SJCRH30 (cell line): ENCODE measurements around the gene BLTP1. TPM values are rescaled to one million over a fixed set of nuclear protein-coding genes. Genes with fewer than 3 reads are reported as not detected.

Source experiments
- DNase-seq, 2 experiments: peaks; one replicate each; pipeline ENCODE4 v3.0.0-alpha.2; 2015 to 2020
- H3K27ac ChIP-seq: fragments of 250-450 bp; sonication (Bioruptor Pico); 2 replicates; pipeline ENCODE4 v1.5.1; 2020; ENCODE audit warnings: mild to moderate bottlenecking, moderate library complexity
- H3K27me3 ChIP-seq: fragments of 250-450 bp; sonication (Bioruptor Pico); 2 replicates; pipeline ENCODE4 v1.5.1; 2020; ENCODE audit warnings: mild to moderate bottlenecking, moderate library complexity
- H3K36me3 ChIP-seq: fragments of 250-450 bp; sonication (Bioruptor Pico); 2 replicates; pipeline ENCODE4 v1.5.1; 2020; ENCODE audit warnings: mild to moderate bottlenecking, moderate library complexity
- H3K4me1 ChIP-seq: fragments of 250-450 bp; sonication (Bioruptor Pico); 2 replicates; pipeline ENCODE4 v1.5.1; 2020; ENCODE audit warnings: mild to moderate bottlenecking, moderate library complexity
- H3K4me3 ChIP-seq: fragments of 250-450 bp; sonication (Bioruptor Pico); 2 replicates; pipeline ENCODE4 v1.5.1; 2020; ENCODE audit warnings: mild to moderate bottlenecking, moderate library complexity
- H3K9me3 ChIP-seq: fragments of 250-450 bp; sonication (Bioruptor Pico); replicated peaks from 2 replicates; pipeline ENCODE4 v1.5.1; 2020; ENCODE audit warnings: mild to moderate bottlenecking, moderate library complexity
- total RNA-seq: library from RNA; depleted of rRNA; stranded (reverse); fragments of >200 nt; shearing (Covaris generic); gene quantifications from 2 replicates; pipeline ENCODE4 v1.2.3, GENCODE V29; 2014

The BLTP1 gene
- total RNA-seq, 1 experiment from 2014 or later = 46.9 TPM

DNA sequence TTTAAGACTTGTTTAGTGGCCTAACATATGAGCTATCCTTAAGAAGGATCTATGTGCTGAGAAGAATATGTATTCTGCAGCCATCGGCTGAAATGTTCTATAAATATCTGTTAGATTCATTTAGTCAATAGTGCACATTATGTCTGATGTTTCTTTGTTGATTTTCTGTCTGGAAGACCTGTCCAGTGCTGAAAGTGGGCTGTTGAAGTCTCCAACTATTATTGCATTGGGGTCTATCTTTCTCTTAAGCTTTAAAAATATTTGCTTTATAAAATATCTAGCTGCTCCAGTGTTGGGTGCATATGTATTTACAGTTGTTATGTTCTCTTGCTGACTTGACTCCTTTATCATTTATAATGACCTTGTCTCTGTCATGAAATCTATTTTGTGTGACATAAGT is 9.4 kb upstream of the BLTP1 start:
- Histone ChIP-seq H3K4me3 (no peak overlapping the region), H3K27ac (no peak overlapping the region), H3K36me3 (no peaks in the 10 kb centered on the region), H3K4me1 (no peaks in the 10 kb centered on the region), H3K9me3 (no peaks in the 10 kb centered on the region), H3K27me3 (no peaks in the 10 kb centered on the region)
- DNase-seq = no peak

DNA sequence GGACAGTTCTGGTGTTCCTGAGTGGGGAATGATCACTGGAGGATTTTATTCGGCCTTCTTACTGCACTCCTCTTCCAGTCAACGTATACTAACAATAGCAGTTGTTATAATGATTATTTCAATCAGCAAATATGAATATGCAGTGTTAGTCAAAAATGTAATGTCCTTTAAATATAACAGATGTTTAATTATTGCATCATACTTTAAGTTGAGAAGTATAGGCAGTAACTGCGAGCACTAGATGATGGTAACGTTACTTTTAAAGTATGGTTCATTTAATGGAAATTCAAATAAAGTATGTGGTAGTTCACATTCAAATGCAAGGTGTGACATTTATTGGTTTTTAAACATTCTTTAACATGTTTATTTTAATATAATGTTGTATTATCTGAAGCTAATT is 5.5 kb upstream of the BLTP1 start:
- Histone ChIP-seq H3K36me3 (no peaks in the 10 kb centered on the region), H3K9me3 (no peaks in the 10 kb centered on the region), H3K27ac (no peak overlapping the region), H3K4me3 (no peak overlapping the region), H3K4me1 (no peaks in the 10 kb centered on the region), H3K27me3 (no peaks in the 10 kb centered on the region)
- DNase-seq = no peak

DNA sequence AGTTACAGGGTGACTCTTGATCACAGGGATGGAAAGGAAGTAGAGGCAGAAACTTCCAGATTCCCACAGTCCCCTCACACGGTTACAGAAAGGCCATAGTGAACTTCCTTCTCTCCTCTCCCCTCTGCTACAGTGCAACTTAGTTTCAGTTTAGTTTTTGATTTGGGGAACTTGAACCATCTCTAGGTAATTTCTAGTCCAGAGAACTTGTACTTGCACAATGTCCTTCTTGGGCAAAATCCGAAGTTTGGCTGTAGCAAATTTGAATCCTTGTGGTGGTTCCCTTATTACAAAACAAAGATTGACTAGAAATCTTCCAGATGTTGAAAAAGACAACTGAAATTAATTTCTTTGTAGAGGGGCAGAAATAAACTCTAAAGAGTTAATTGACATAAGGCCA is 1.2 kb upstream of the BLTP1 start:
- Histone ChIP-seq H3K27ac (no peak overlapping the region), H3K27me3 (no peaks in the 10 kb centered on the region), H3K36me3 (0 out of 2 replicates have a peak, but pooled peaks cover 1% of the 10 kb centered on the region), H3K4me3 (peak overlapping the region; percentile 94; the same call in 1 of the 2 replicates), H3K9me3 (no peaks in the 10 kb centered on the region), H3K4me1 (no peaks in the 10 kb centered on the region)
- DNase-seq = no peak

DNA sequence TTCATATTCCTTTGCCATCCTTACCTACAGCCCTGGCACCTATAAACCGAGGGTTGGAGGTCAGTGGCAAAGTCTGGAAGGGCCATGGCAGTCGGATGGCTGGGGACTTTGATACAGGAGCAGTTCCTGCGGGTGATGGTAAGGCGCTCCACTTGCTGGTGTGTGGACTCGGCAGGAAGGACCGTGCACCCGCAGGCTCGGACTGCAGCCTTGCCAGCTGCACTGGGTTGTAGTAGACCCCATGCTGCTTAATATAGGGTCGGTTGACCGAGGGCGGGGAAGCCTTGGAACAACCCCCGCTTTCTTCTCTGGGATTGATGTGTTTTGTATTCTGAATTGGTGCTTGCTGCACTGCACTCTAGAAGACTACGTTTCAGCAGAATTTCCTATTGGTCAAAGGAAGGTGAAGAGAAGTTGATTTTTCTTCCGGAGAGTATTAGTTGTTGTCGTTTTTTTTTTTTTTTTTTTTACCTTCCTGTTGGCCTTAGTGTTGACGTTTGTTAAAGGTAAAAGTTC is 638 bp downstream of the BLTP1 start:
- Histone ChIP-seq H3K4me1 (no peaks in the 10 kb centered on the region), H3K36me3 (0 out of 2 replicates have a peak, but pooled peaks cover 4% of the 10 kb centered on the region), H3K27ac (peak overlapping the region; percentile 26; the same call in 1 of the 2 replicates), H3K4me3 (peak overlapping the region; percentile 94), H3K27me3 (no peaks in the 10 kb centered on the region), H3K9me3 (no peaks in the 10 kb centered on the region)
- DNase-seq = peak; percentile 64 to 70

DNA sequence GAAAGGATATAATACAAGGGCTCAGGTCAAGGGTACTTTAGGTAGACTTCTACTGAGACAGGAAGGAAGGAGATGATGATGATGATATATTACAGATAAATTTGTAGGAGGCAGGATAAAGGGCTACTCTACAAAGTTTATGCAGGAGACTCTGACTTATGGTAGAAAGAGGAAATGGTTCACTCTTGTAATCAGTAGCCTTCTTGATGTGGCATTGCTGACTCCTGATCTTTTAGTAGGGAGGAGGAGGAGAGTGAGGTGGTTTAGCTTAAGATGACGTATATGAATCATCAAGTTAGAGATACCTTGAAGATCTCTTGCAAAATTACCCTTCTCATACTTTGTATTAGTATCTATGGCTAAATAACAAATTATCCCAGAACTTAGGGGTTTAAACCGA is 4.7 kb downstream of the BLTP1 start:
- Histone ChIP-seq H3K9me3 (no peaks in the 10 kb centered on the region), H3K27ac (no peak overlapping the region), H3K27me3 (no peaks in the 10 kb centered on the region), H3K4me1 (no peaks in the 10 kb centered on the region), H3K36me3 (peaks cover 4% of the 10 kb centered on the region; the same call in 1 of the 2 replicates), H3K4me3 (no peak overlapping the region)
- DNase-seq = no peak

DNA sequence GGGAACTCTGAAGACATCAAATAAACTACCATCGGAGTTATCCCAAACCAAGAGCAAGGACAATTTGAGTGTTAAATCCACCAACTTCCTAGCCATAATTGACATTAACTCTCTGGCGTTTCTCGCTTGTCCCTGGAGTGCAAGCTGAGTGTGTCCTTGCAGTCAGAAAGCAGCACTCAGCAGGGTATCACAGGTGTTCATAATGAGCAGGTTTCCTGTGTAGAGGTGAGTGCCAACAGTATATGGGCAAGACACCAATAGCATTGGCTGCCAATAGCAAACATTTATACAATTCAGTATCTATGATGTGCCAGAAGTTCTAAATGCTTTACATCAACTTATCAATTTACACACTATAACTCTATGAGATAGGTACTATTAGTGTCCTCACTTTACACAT is 11.2 kb downstream of the BLTP1 start:
- H3K27ac ChIP-seq = no peak overlapping the region
- no peaks in the 10 kb centered on the region; the same call in 1 of the 2 replicates for H3K36me3 ChIP-seq
- no peaks in the 10 kb centered on the region for H3K4me1 ChIP-seq
- no peaks in the 10 kb centered on the region for H3K27me3 ChIP-seq
- no peak for DNase-seq
- no peak overlapping the region for H3K4me3 ChIP-seq
- H3K9me3 ChIP-seq = no peaks in the 10 kb centered on the region

DNA sequence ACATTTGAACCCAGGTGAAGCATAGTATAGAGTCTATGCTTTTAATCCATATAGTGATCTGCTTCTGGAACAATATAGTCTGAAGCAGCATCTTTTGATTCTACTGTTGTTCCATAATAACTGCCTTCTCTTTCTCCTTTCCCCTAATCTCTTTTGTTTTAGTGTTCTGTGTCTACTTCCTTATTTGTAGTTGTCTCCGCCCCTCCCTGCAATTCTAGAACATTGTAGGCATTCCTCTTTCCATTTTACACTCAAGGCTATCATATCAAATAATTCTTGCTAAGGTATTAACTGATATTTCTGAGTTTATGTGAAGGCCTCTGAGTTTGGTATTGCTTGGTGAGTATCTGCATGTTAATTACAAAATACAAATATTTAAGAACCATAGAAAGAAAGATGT is 11.6 kb downstream of the BLTP1 start:
- no peak for DNase-seq
- Histone ChIP-seq H3K9me3 (no peaks in the 10 kb centered on the region), H3K27me3 (no peaks in the 10 kb centered on the region), H3K27ac (no peak overlapping the region), H3K4me3 (no peak overlapping the region), H3K36me3 (no peaks in the 10 kb centered on the region; the same call in 1 of the 2 replicates), H3K4me1 (no peaks in the 10 kb centered on the region)

DNA sequence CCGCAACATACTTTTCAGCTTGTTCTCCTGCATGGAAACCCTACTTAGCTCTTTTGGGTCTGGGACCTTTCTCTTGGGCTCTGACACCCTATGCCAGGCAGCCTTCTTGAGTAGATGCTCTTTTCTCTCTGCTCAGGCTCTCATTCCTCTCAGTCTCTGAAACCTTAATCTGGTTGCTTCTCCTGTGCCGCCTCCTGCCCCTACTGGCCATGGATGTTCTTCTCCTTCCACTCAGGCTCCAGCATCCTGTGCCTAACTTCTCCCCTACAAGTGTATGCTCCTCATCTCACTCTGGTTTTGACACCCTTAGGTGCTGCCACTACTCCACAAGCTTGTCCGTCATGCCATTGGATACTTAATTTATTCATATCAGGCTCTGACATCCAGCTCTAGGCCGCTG is 15.2 kb downstream of the BLTP1 start:
- H3K4me1 ChIP-seq = no peaks in the 10 kb centered on the region
- no peaks in the 10 kb centered on the region for H3K27me3 ChIP-seq
- no peak for DNase-seq
- H3K4me3 ChIP-seq = no peak overlapping the region
- H3K9me3 ChIP-seq = no peaks in the 10 kb centered on the region
- H3K36me3 ChIP-seq = no peaks in the 10 kb centered on the region
- H3K27ac ChIP-seq = no peak overlapping the region

DNA sequence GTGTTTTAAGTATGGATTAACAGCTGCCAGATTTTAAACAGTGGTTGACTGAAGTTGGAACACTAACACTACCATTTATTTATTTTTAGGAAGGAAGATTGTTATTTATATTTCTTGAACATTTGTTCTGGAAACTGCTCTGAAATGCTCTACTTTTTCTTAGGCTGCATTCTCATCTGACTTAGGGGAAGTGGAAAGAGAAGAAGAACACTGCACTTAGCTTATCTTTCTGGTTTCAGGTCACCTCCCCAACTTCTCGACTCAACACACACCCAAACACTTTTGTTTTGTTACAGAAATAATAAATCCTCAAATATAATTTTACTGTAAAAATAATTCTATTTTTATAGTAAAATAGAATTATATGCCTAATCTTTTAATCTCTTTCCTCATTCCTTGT is 18.6 kb downstream of the BLTP1 start:
- no peaks in the 10 kb centered on the region for H3K9me3 ChIP-seq
- H3K4me3 ChIP-seq = no peak overlapping the region
- no peak for DNase-seq
- no peak overlapping the region for H3K27ac ChIP-seq
- no peaks in the 10 kb centered on the region for H3K27me3 ChIP-seq
- H3K36me3 ChIP-seq = peaks cover 2% of the 10 kb centered on the region; the same call in 1 of the 2 replicates
- no peaks in the 10 kb centered on the region for H3K4me1 ChIP-seq

DNA sequence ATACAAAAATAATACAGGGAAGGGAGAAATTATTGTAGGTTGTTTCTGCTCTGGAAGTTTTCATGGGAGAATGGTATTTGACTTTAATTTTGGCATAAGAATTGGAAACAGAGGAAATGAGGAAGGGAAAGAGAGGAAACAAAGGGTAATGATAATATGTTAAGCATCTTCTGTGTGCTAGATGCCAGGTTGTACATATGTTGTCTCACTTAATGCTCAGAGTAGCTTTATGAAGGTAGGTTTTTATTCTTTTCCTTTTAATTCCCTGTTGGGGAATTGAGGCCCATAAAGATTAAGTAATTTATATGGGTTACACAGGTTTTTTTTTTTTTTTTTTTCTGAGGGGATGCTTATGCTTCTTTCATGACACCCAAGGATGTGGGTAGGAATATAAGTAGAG is 19.2 kb downstream of the BLTP1 start:
- Histone ChIP-seq H3K9me3 (no peaks in the 10 kb centered on the region), H3K4me3 (no peak overlapping the region), H3K27me3 (no peaks in the 10 kb centered on the region), H3K27ac (no peak overlapping the region), H3K36me3 (peaks cover 4% of the 10 kb centered on the region; the same call in 1 of the 2 replicates), H3K4me1 (no peaks in the 10 kb centered on the region)
- DNase-seq = no peak

DNA sequence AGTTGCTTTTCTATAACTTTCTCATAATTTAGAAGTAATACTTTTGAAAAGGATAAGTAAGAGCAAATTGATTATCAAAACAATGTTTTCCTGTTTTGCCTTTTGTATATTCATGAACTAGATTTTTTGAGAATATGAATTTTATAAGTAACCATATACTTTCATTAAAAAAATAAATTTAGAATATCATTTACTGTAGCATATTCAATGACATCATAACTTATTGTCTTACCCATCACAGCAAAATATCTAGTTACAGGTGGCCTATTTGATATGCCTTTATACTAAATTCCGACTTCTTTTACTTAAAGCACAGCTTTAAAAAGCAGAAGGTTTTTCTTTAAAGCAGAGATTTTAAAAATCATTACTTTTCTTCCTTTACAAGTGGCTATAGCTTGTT is 20.1 kb downstream of the BLTP1 start:
- no peak overlapping the region for H3K4me3 ChIP-seq
- H3K27me3 ChIP-seq = no peaks in the 10 kb centered on the region
- no peak overlapping the region for H3K27ac ChIP-seq
- no peaks in the 10 kb centered on the region for H3K9me3 ChIP-seq
- no peaks in the 10 kb centered on the region for H3K4me1 ChIP-seq
- peaks cover 7% of the 10 kb centered on the region; the same call in 1 of the 2 replicates for H3K36me3 ChIP-seq
- DNase-seq = no peak

DNA sequence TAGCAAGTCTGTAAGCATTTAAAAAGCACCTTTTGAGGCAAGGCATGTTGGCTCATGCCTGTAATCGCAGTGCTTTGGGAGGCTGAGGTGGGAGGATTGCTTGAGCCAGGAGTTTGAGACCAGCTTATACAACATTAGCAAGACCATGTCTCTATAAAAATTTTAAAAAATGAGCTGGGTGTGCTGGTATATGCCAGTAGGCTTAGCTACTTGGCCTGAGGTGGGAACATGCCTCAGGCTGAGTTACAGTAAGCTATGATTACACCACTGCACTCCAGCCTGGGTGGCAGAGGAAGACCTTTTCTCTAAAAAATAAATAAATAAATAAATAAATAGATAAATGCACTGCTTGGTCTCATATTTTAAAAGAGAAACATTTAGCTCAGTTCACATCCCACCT is 26.8 kb downstream of the BLTP1 start:
- peaks cover 13% of the 10 kb centered on the region for H3K36me3 ChIP-seq
- DNase-seq = no peak
- H3K9me3 ChIP-seq = no peaks in the 10 kb centered on the region
- no peak overlapping the region for H3K27ac ChIP-seq
- no peaks in the 10 kb centered on the region for H3K4me1 ChIP-seq
- H3K27me3 ChIP-seq = no peaks in the 10 kb centered on the region
- H3K4me3 ChIP-seq = no peak overlapping the region

DNA sequence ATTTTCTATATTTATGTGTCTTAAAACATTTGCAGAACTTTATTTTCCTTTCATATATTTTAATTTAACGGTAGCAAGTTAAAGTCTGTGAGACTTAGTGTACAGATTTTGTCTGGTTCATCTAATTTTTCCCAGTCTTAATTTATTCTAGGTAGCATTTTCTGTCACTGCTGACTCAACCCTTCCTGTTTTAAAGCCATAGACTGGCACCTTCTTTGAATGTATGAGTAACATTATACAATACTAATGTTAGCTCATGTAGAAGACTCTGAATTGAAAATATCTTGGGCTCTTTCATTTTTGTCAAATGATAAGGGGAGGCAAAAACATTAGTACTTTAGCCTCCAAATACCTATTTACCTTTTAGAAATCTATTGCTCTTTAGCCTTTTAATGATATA is 43.6 kb downstream of the BLTP1 start:
- Histone ChIP-seq H3K36me3 (peaks cover 12% of the 10 kb centered on the region; the same call in 1 of the 2 replicates), H3K4me1 (no peaks in the 10 kb centered on the region), H3K9me3 (no peaks in the 10 kb centered on the region), H3K27me3 (no peaks in the 10 kb centered on the region), H3K4me3 (no peak overlapping the region), H3K27ac (no peak overlapping the region)
- DNase-seq = no peak
